GM18498 (cell line): Measurements from ENCODE around the gene FKBP9.

Experiments
- ATAC-seq: cut with Tn5 transposase; IDR thresholded peaks from one replicate; pipeline ENCODE4 v1.9.1; 2021; ENCODE audit warnings: mild to moderate bottlenecking, moderate library complexity; ENCODE audit not compliant: unreplicated experiment

Gene FKBP9

GRCh38 chr7:33054261-33054964 is 97.2 kb downstream of the FKBP9 start:
- ATAC-seq = peak; percentile 37

- ATAC-seq = no peak
Observed at GRCh38 chr7:33055158-33055557, 97.9 kb downstream of the FKBP9 start.
